Psoas muscle (tissue), 8 donors: Measurements from ENCODE around the gene MBNL2. TPM values are rescaled to one million over a fixed set of nuclear protein-coding genes. Genes with fewer than 3 reads are reported as not detected.
"Not testable (repeated sequence)": the region's sequence is repeated elsewhere in the genome, so short reads cannot be mapped to it uniquely, and the experiment has no call there.

Source experiments
- ATAC-seq, 4 donors: fragments of 200-7000 bp; cut with Tn5 transposase; one replicate each; pipeline ENCODE4 v1.9.1; 2020; ENCODE audit warnings: moderate library complexity in 3 of 4, mild to moderate bottlenecking in 2 of 4
- DNase-seq, 2 donors: peaks; one replicate each; pipeline ENCODE4 v3.0.0-alpha.2; 2020
- H3K27ac ChIP-seq: fragments of 200-600 bp; one replicate; pipeline ENCODE4 v1.8.0; 2022
- H3K27me3 ChIP-seq, 3 donors: fragments of 200-600 bp in 1 of 3; one replicate each; pipeline versions ENCODE4 v1.6.1 to v1.8.0; 2013 to 2022; ENCODE audit warnings: low read length in 2 of 3, mild to moderate bottlenecking in 2 of 3, moderate library complexity in 1 of 3; ENCODE audit not compliant: insufficient read depth in 3 of 3
- H3K36me3 ChIP-seq, 2 donors: fragments of 200-600 bp in 1 of 2; one replicate each; pipeline versions ENCODE4 v1.6.1 to v1.8.0; 2013 to 2022; ENCODE audit warnings: low read depth in 1 of 2, mild to moderate bottlenecking in 1 of 2, moderate library complexity in 1 of 2; ENCODE audit not compliant: insufficient read depth in 1 of 2
- H3K4me1 ChIP-seq: fragments of 200-600 bp; one replicate; pipeline ENCODE4 v1.8.0; 2022
- H3K4me3 ChIP-seq: fragments of 200-600 bp; one replicate; pipeline ENCODE4 v1.8.0; 2022; ENCODE audit warnings: mild to moderate bottlenecking
- H3K9me3 ChIP-seq: fragments of 200-600 bp; one replicate; pipeline ENCODE4 v1.8.0; 2022
- WGBS, 3 donors: extraction: QIAGEN DNeasy Blood & Tissue Kit; methylation state at CpG; one replicate each; pipeline versions ENCODE4 v1.1.6 to v1.1.7; 2013; 5-methylcytosine and 5-hydroxymethylcytosine counted together
- intact Hi-C, 2 donors: fragments of 100-400 bp; cut with DNase I; formaldehyde crosslinking; loops; one replicate each; pipeline versions ENCODE4 v1.11.0 to v1.14.2; 2022
- polyA plus RNA-seq, 3 donors: library from polyadenylated mRNA; stranded (reverse); fragments of 200-250 nt; gene quantifications; one replicate each; pipeline ENCODE4 v1.2.3, GENCODE V29; 2013
- total RNA-seq, 4 donors: library from RNA; stranded (reverse); fragmentation: NEBNext Ultra II Directional in 2 of 4; extraction: Animal tissue kit (Norgen Biotek cat#: 25700) in 2 of 4; gene quantifications; one replicate each; pipeline versions ENCODE4 v1.2.1 to v1.2.4, GENCODE V29; 2021 to 2023
- TF ChIP-seq, protein P1 (sequence below): fragments of 200-600 bp; IDR thresholded peaks from one replicate; pipeline ENCODE4 v1.8.0; 2022; ENCODE audit warnings: antibody characterized with exemption
- donor health status: healthy with polysubstance abuse.
- donor health status: DM: no; HTN: no; CAD: no; lungs with moderate emphysema.
- donor health status: Bipolar disorder and iron deficiency.
- donor health status: healthy.
- donor health status: DM: yes; HTN: yes; CAD: no.
- donor health status: DM: no; HTN: no; CAD: no.
- donor health status: DM: no; HTN: no; CAD: no.
- donor health status: DM: yes; HTN: yes; CAD: no.

The MBNL2 gene
- total and polyA plus RNA-seq, 7 donors: 13.3 to 93.1 (median 61.9) TPM

DNA sequence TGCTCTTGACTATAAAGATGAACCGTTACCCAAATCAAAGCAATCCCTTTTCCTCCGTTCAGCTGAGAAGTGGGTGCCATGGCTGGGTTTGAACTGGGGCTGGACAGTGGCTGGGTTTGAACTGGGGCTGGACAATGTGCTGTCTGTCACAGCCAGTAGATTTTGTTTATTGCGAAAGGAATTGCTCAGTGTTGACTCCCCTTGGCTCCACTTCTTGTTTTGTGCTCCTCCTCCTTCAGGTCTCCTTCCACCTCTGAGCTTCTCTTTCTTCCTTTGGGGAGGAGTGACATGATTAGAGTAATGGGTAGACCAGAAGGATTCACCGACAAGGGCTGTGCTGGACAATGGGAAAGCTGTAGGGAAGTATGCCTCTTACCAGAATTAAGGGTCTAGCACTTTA lies 19.4 kb upstream of the MBNL2 start:
- Histone ChIP-seq H3K9me3 (no peaks in the 10 kb centered on the region), H3K36me3 (no peaks in the 10 kb centered on the region), H3K27ac (no peak overlapping the region), H3K4me3 (no peak overlapping the region), H3K27me3 (no peaks in the 10 kb centered on the region), H3K4me1 (no peaks in the 10 kb centered on the region)
- ATAC-seq: no peak
- intact Hi-C loops: no loop called here
- WGBS, 3 donors: 94 to 96% (median 95%) methylated on average over 4 of the region's 4 CpGs
- TF ChIP-seq, protein P1, sequence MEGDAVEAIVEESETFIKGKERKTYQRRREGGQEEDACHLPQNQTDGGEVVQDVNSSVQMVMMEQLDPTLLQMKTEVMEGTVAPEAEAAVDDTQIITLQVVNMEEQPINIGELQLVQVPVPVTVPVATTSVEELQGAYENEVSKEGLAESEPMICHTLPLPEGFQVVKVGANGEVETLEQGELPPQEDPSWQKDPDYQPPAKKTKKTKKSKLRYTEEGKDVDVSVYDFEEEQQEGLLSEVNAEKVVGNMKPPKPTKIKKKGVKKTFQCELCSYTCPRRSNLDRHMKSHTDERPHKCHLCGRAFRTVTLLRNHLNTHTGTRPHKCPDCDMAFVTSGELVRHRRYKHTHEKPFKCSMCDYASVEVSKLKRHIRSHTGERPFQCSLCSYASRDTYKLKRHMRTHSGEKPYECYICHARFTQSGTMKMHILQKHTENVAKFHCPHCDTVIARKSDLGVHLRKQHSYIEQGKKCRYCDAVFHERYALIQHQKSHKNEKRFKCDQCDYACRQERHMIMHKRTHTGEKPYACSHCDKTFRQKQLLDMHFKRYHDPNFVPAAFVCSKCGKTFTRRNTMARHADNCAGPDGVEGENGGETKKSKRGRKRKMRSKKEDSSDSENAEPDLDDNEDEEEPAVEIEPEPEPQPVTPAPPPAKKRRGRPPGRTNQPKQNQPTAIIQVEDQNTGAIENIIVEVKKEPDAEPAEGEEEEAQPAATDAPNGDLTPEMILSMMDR: no peak
- no peak for DNase-seq

DNA sequence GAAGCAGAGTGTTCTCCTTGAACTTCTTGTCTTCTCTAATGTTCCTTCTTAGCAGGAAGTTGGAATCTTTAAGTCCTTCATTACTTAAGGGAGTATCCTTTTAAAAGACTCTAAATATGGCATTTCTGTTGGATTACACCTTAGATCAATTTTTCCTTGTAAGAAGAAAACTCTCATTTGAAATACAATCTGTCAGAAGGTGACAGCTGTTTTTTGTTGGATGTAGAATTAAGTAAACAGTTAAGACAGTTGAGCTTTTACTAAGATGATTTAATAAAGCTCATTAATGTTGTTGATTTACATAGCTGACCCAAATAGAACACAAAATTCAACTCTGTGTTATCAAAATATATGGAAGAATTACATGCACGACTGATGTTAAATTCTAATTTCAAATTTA lies 16.7 kb upstream of the MBNL2 start:
- Histone ChIP-seq H3K27me3 (no peaks in the 10 kb centered on the region), H3K4me1 (no peaks in the 10 kb centered on the region), H3K4me3 (no peak overlapping the region), H3K9me3 (no peaks in the 10 kb centered on the region), H3K27ac (no peak overlapping the region), H3K36me3 (no peaks in the 10 kb centered on the region)
- intact Hi-C loops: no loop called here
- 76 to 80% (median 77%) methylated on average over 1 of the region's 1 CpG for WGBS, 3 donors
- DNase-seq: no peak
- no peak for ATAC-seq
- TF ChIP-seq, protein P1: no peak

GRCh38 chr13:97205982-97206381 lies 16.2 kb upstream of the MBNL2 start:
- intact Hi-C loops: no loop called here
- no peak for ATAC-seq
- H3K9me3 ChIP-seq: no peaks in the 10 kb centered on the region
- no peaks in the 10 kb centered on the region for H3K27me3 ChIP-seq
- TF ChIP-seq, protein P1: no peak
- no peak overlapping the region for H3K27ac ChIP-seq
- H3K4me3 ChIP-seq: no peak overlapping the region
- DNase-seq: no peak
- WGBS, 3 donors: 41 to 52% (median 42%) methylated on average over 3 of the region's 3 CpGs
- no peaks in the 10 kb centered on the region for H3K4me1 ChIP-seq
- H3K36me3 ChIP-seq: no peaks in the 10 kb centered on the region

GRCh38 chr13:97207252-97207651 lies 14.9 kb upstream of the MBNL2 start:
- H3K9me3 ChIP-seq, ATAC-seq, H3K36me3 ChIP-seq, H3K27me3 ChIP-seq, H3K4me3 ChIP-seq, DNase-seq, intact Hi-C loops, H3K27ac ChIP-seq, H3K4me1 ChIP-seq: not testable (repeated sequence)
- 67 to 72% (median 71%) methylated on average over 3 of the region's 3 CpGs for WGBS, 3 donors

DNA sequence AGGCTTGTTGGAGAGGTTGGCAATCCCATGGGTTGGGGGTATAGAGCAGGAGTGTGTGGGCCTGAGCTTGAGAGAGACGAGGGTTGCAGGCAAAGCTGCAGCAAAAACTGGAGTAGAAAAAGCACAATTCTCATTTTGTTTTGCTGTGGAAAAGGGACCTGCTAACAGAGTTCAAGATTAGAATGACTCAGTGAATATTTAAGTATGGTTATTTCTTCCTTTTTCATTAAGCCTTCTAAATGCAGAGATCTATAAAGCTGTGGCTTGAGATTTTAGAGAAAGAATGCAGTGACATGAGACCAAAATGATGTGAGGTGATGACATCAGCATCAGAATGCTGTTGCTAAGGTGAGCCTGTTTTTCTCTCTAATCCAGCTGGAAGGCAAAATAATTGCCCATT lies 10.8 kb upstream of the MBNL2 start:
- WGBS, 3 donors: 91 to 96% (median 93%) methylated on average over 1 of the region's 1 CpG
- TF ChIP-seq, protein P1: no peak
- Histone ChIP-seq H3K27me3 (no peaks in the 10 kb centered on the region), H3K4me3 (no peak overlapping the region), H3K27ac (no peak overlapping the region), H3K4me1 (no peaks in the 10 kb centered on the region), H3K9me3 (no peaks in the 10 kb centered on the region), H3K36me3 (no peaks in the 10 kb centered on the region)
- DNase-seq (no peak), ATAC-seq (no peak)
- intact Hi-C loops: no loop called here
